HG03521 (cell line): ENCODE measurements around the gene ACE.

ENCODE experiments used
- ATAC-seq: cut with Tn5 transposase; IDR thresholded peaks from one replicate; pipeline ENCODE4 v1.9.1; 2021; ENCODE audit warnings: mild to moderate bottlenecking, moderate library complexity; ENCODE audit not compliant: unreplicated experiment

ACE gene

DNA sequence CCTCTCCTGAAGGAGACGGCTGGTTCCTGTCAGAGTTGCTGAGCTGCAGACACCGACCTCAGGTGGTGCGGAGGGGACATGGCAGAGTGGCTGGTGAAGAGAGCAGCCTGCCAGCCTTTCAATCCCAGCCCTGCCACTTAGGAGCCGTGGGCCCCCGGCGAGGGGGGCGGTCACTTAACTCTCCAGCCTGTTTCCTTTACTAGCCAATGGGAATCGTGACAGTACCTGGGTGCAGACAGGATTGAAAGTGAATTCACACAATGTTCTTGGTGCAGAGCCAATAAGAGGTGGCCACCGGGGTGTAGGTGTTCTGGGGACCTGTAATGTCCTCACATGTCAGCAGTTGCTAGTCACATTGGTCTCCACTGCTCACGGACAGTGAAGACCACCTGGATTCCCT is 13.5 kb downstream of the ACE start:
- ATAC-seq = no peak

DNA sequence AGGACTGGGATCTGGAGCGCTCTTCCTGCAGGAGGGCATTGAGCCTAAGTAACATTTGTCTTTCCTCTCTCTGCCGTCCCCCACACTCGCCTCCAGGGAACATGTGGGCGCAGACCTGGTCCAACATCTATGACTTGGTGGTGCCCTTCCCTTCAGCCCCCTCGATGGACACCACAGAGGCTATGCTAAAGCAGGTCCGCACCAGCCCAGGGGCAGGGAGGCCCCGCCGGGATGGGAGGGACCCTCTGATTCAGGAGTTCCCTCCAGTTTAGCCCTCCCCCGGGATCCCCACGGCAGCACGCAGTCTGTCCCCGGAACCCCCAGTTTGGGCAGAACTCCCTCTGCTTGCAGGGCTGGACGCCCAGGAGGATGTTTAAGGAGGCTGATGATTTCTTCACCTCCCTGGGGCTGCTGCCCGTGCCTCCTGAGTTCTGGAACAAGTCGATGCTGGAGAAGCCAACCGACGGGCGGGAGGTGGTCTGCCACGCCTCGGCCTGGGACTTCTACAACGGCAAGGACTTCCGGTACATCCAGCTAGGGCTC is 14.1 kb downstream of the ACE start:
- no peak for ATAC-seq

DNA sequence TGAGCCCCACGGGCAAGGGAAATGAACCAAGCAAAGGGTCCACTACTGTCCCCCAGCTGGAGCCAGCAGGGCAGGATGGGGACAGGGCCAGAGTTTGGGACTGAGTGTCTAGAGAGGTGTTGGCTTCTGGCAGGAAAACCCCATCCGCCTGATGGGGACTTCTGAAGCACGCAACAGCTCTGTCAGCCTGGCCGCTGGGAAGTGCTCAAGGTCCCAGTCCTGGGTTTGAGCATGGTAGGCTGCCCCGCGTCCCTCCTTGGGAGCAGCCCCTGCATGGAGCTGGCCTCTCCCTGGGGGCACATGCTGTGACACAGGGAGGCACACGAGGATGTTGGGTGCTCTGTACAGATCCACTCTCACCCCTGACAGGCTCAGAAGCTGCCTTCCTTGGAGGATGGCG is 14.6 kb downstream of the ACE start:
- ATAC-seq = no peak

DNA sequence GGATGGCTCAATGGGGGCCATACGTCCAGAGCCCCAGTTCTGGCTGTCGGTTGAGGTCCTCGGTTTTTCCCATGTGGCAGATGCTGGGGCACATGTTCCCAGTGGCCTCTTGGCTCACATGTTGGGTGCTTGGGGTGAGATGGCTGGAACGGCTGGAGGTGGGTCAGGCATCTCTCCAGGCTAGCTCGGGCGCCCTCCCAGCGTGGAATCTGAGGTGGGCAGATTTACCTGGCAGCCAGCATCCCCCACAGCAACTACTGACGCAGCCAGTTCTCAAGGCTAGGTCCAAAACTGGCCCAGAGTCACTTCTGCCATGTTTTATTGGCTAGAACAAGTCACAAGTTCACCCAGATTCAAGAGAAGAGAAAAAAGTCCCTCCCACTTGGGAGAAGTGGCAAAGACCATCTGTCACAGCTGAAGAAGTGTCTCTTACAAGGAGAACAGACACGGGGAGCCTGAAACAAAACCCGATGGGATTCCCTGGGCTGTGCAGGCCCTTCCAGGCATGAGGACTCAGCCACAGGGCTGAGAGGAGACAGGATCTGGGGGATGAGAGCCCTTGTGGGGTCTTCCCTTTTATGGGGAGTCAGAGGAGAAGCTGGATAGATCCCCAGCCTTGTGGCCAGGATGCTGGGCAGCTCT is 15.2 kb downstream of the ACE start:
- no peak for ATAC-seq

DNA sequence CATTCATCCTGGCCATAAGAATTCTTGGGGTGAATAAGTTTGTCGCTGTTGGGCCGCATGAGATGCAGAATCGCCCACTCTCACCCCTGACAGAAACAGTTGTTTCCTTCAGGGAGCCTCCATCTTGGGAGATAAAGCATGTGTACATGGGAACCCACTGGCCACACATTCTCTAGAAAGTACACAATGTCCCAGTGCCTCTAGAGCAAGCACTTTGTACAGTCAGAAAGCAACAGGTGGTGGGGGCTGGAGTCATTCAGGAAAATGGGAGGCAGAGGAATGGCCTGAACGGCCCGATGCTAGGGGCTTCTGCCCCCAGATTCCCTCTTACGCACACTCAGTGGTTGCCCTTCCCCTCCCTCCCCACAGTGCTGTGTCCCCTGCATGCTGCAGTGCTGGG is 16.1 kb downstream of the ACE start:
- ATAC-seq = no peak

DNA sequence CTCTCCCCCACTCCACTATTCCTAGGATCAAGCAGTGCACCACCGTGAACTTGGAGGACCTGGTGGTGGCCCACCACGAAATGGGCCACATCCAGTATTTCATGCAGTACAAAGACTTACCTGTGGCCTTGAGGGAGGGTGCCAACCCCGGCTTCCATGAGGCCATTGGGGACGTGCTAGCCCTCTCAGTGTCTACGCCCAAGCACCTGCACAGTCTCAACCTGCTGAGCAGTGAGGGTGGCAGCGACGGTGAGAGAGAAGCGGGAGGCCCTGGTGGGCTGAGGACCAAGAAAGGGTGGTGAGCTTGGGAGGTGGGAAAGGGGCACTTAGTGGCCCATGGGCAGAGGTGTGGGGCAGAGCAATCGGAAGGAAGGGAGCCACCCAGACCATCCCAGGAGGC is 16.6 kb downstream of the ACE start:
- ATAC-seq = no peak

DNA sequence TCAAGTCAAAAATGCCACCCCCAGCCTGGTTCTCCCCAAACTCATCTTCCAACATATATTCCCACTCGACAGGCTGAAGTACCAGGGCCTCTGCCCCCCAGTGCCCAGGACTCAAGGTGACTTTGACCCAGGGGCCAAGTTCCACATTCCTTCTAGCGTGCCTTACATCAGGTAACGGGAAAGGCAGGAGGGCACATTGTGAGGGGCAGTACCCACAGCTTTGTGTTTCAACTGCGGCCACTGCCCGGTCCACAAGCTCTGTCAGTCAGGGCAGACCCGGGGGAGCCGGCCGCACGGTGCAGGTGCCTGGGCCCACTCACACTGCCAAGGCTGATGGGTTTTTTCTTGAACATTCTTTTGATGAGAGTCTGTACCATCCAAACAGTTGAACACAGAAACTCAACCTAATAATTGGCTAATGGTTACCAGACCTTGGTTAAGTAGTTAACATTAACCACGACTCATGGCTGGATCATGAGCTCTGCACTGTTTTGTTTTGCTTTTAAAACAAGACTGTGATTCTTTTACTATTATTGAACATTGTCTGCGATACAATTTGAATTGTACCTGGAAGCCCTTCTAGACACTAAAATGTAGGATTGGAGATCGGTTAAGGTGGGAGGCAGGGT is 17.6 kb downstream of the ACE start:
- ATAC-seq = no peak

DNA sequence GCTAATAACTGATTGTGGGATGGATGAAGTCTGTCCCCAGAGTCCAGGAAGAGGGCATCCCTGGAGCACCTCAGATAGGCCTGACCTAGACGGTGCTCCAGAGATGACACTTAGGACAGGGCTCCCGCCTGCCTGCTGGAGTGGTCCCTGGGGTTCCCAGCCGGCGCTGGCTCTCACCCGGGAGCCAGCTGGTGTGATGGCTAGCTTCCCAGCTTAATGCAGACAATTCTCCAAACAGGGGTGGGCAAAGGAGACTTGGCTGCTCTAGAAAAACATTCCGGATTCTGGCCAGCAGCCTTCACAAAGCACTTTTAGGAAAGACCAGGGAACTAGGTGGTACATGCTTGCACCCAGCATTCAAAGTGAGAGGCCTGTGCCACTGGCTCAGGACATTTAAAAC is 18.6 kb downstream of the ACE start:
- ATAC-seq = no peak

DNA sequence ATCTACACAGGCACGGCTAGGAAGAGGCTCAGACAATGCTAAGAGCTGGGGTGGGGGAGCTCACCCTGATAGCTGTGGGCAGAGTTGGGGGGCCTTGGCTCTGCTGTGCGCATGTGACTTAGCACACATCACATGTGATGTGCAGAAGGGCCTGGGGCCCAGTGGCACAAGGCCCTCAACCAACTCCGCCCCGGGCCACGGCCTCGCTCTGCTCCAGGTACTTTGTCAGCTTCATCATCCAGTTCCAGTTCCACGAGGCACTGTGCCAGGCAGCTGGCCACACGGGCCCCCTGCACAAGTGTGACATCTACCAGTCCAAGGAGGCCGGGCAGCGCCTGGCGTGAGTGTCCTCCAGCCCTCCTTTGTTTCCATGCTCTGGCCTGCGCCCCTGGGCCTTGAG is 19.3 kb downstream of the ACE start:
- ATAC-seq = no peak

DNA sequence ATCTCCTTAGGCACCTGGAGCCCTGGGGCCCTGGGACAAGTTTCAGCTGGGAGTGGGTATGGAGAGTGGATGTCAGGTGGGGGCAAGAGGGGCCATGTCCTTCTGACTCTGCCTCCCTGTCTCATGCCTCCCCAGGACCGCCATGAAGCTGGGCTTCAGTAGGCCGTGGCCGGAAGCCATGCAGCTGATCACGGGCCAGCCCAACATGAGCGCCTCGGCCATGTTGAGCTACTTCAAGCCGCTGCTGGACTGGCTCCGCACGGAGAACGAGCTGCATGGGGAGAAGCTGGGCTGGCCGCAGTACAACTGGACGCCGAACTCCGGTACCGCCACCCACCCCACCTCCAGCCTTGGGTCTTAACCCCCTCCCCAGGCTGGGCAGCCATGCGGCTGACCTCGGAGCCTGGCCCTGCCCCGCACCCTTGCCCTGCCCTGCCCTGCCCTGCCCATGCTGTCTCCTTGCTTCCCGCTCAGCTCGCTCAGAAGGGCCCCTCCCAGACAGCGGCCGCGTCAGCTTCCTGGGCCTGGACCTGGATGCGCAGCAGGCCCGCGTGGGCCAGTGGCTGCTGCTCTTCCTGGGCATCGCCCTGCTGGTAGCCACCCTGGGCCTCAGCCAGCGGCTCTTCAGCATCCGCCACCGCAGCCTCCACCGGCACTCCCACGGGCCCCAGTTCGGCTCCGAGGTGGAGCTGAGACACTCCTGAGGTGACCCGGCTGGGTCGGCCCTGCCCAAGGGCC is 20.0 kb downstream of the ACE start:
- ATAC-seq = no peak

DNA sequence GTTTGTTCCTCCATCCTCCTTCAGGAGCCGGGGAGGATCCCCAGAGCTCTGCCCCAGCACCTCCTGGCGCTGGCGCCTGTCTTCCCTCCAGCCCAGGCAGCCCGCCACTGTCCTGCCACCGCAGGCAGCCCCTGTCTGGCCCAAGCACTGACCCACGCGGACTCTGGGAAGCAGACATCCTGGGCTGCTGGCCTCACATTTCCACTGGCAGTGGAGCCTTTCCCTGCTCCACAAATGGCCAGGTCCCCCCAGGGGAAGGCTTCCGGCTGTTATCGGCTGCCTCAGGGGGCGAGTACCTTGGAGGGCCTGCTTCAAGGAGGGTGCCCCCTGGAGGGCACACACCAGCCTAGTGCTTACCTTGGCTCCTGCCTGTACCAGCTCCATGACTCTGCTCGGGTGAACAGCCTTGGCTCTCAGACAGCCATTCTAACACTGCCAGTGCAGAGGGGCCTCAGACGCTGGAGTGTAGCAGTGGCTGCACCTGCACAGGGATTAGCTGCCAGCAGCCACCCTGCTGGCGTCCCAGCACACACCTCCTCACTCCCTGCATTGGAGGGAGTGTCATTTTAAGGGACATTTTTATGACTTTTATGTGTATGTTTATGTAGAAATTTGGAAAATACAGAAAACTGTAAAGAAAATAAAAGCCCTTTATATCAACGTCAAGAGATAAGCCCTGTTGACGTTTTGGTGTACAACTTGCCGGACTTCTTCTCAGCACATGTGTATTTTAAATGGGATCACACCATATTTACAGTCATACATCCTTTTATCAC is 21.0 kb downstream of the ACE start:
- no peak for ATAC-seq

DNA sequence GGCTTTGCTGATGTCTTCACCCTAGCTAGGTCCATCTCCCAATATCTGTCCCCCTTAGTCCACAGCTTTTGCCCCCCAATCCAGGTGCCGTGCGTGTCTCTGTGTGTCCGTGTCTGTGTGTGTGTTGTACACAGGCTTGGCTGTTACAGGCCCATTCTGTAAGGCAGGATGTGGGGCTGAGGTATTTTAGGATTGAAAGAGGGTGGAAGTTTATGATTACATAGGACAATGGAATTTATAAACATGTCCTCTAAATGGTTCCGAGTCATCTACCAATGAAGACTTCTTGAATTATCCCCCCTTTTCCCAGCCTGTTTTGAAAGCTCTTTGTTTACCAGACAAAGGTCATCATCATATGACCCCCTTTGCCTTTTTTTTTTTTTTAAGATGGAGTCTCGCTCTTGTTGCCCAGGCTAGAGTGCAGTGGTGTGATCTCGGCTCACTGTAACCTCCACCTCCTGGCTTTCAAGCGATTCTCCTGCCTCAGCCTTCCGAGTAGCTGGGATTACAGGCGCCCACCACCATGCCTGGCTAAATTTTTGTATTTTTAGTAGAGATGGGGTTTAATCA is 21.9 kb downstream of the ACE start:
- ATAC-seq = no peak

DNA sequence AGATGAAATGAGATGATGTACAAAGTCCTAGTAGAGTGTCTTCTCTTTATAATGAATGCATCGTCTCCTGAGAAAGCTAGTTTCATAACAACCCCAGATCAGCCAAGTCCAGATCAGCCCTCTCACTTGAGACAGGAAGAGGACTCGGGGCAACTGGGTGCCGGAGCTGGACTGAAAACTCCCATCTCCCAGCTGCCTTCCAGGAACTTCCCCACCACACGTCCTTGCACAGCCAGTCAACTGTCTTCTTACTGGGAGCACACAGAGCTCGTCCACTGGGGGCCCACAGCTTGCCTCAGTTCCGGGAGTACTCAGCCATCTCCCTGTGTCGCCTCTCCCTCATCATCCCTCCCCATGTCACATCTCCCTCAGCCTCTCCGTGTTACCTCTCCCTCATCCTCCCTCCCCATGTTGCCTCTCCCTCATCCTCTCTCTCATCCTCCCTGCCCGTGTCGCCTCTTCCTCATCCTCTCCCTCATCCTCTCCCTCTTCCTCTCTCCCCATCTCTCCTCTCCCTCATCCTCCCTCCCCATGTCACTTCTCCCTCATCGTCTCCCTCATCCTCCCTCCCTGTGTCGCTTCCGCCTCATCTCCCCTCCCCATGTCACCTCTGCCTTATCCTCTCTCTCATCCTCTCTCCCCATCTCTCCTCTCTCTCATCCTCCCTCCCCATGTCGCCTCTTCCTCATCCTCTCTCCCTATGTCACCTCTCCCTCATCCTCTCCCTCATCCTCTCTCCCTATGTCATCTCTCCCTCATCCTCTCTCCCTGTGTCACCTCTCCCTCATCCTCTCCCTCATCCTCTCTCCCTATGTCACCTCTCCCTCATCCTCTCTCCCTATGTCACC is 23.9 kb downstream of the ACE start:
- no peak for ATAC-seq

DNA sequence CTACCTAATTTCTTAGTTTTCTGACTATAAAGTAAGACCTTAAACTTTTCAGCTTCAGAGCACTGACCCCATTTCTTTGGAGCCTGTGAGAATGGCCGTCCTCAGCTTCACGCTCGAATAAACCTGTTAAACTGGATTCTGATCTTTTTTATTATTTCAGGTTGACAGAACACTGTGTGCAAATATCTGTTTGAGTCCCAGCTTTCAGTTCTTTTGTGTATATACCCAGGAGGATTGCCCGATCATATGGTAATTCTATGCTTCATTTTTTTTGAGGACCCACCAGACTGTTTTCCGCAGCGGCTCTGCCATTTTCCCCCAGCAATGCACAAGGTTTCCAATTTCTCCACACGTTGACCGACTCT is 26.5 kb downstream of the ACE start:
- no peak for ATAC-seq

DNA sequence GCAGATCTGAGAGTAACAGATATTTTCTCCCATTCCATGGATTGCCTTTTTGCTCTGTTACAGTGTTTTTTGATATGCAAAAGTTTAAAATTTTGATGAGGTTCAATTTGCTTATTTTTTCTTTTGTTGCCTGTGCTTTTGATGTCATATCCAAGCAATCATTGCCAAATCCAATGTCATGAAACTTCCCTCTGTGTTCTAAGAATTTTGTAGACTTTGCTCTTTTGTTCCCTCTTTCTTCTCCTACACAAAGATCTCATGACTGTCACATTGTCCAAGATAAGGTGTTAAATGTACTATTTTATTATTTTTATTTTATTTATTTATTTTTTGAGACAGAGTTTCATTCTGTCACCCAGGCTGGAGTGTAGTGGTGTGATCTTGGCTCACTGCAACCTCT is 27.4 kb downstream of the ACE start:
- ATAC-seq = no peak

DNA sequence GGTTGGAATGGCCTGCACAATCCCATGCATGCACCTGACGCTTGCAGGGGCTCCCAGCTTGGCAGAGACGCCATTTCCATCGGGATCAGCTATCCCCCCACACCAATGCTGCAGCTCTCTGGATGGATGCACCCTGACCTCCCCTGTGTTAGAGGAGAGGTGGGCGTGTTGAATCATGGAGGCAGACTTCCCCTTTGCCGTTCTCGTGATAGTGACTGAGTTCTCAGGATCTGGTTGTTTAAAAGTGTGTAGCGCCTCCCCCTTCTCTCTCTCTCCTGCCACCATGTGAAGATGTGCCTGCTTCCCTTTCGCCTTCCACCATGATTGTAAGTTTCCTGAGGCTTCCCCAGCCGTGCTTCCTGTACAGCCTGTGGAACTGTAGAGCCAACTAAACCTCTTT is 28.5 kb downstream of the ACE start:
- ATAC-seq = no peak

DNA sequence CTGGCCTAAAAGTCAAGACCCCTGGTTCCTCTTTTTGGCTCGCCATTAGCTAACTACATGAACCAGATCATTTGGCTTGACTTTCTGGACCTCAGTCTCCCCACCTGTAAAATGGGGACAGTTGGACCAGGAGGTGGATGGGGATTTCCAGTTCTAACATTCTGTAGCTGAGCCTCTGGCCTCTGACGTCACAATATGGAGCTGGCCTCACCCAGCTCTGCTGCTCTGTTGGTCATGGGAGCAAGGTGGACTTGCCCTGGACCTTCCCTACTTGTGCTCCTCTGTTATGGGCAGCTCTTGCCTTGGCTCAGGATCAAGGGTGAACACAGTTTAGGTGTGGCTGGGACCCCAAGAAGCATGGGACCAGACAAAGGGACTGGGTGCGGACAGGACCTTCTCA is 29.8 kb downstream of the ACE start:
- no peak for ATAC-seq

DNA sequence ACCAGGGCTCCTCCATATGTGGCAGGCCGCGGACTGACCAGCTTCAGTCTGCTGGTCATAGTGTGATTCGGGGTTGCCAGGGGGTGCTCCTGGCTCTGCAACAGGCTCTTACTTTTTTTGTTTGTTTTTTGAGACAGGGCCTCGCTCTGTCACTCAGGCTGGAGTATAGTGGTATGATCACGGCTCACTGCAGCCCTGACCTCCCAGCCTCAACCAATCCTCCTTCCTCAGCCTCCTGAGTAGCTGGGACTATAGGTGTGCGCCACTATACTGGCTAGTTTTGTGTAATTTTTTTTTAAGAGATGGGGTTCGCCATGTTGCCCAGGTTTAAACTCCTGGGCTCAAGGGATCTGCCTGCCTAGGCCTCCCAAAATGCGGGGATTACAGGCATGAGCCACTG is 34.5 kb downstream of the ACE start:
- no peak for ATAC-seq

DNA sequence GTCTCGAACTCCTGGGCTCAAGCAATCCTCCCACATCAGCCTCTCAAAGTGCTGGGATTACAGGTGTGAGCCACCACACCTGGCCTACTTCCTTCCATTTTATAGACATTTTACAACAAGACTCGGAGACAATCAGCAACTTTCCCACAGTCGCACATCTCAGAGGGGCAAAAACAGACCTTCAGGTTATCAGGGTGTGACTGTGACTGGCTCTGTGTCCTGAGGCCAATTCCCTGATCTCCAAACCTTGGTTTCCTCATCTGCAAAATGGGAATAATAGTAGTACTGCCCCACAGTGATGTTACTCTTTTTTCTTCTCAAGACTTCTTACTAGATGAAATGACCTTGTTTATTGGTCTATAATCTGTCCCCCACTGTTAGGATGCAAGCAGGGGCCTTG is 35.5 kb downstream of the ACE start:
- no peak for ATAC-seq

DNA sequence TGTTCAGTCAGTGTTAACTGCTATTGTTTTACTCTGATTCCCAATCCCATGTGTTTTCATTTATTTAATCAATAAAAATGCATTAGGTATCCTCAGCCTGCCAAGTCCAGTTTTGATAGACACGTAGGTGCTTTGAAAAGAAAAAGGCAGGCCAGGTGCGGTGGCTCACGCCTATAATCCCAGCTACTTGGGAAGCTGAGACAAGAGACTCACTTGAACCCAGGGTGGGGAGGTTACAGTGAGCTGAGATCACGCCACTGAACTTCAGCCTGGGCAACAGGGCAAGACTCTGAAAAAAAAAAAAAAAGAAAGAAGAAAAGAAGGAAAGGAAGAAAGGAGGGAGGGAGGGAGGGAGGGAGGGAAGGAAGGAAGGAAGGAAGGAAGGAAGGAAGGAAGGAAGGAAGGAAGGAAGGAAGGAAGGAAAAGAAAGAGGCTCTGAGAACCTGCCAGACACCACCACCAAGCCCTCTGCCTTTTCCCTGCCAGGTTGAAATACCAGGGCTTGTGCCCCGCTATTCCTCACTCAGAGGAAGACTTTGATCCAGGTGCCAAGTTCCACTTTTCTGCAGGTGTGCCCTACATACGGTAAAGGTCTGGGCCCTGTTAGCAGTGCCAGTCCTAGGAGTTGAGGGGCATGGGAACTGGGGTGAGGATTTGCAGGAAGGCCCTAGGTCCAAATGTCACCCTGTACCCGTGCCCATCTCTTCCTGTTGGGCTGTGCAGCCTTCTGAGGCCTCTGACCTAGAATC is 36.2 kb downstream of the ACE start:
- no peak for ATAC-seq
